Prostate gland (tissue), 2 donors: ENCODE results near the gene POP5. TPM values are rescaled to one million over a fixed set of nuclear protein-coding genes. Genes with fewer than 3 reads are reported as not detected.
"Not testable (repeated sequence)": the region's sequence is repeated elsewhere in the genome, so short reads cannot be mapped to it uniquely, and the experiment has no call there.

Source experiments
- DNase-seq: peaks from one replicate; pipeline ENCODE4 v3.0.0-alpha.2; 2019; ENCODE audit warnings: low spot score
- H3K27ac ChIP-seq, 2 donors: fragments of 200-600 bp; sonication (generic); 2 replicates each; pipeline ENCODE4 v1.5.1; 2017 to 2019
- H3K27me3 ChIP-seq: fragments of 200-600 bp; sonication (generic); replicated peaks from 2 replicates; pipeline ENCODE4 v1.5.1; 2019; ENCODE audit not compliant: insufficient read depth
- H3K36me3 ChIP-seq, 2 donors: fragments of 200-600 bp; sonication (generic); 1 replicate in 1 of 2; 2 replicates in 1 of 2; pipeline versions ENCODE4 v1.5.1 to v1.8.1; 2017 to 2019
- H3K4me1 ChIP-seq: fragments of 200-600 bp; sonication (generic); replicated peaks from 2 replicates; pipeline ENCODE4 v1.5.1; 2019
- H3K4me3 ChIP-seq, 2 donors: fragments of 200-600 bp; sonication (generic); 2 replicates each; pipeline ENCODE4 v1.5.1; 2017 to 2019
- H3K9me3 ChIP-seq: fragments of 200-600 bp; sonication (generic); 2 replicates; pipeline ENCODE4 v1.5.1; 2017
- POLR2A ChIP-seq: fragments of 450-650 bp; IDR thresholded peaks from one replicate; pipeline ENCODE4 v1.6.1; 2016; ENCODE audit warnings: antibody characterized with exemption, mild to moderate bottlenecking
- POLR2AphosphoS5 ChIP-seq: sonication (generic); formaldehyde crosslinking; IDR thresholded peaks from one replicate; pipeline ENCODE4 v1.6.1; 2017; ENCODE audit warnings: antibody characterized with exemption
- WGBS: methylation state at CpG from one replicate; pipeline ENCODE4 v1.1.5; 2018; 5-methylcytosine and 5-hydroxymethylcytosine counted together
- intact Hi-C: fragments of 100-400 bp; cut with DNase I; formaldehyde crosslinking; loops from one replicate; pipeline ENCODE4 v1.14.2; 2022
- total RNA-seq, 2 donors: library from RNA; depleted of rRNA; stranded (reverse); fragments of >200 nt; gene quantifications; one replicate each; pipeline ENCODE4 v1.1.0, GENCODE V29; 2016
- TF ChIP-seq, protein P1 (sequence below), 4 experiments: fragments of 200-600 bp in 2 of 4; fragments of 450-650 bp in 2 of 4; sonication (generic) in 2 of 4; IDR thresholded peaks; 1 replicate in 3 of 4; 2 replicates in 1 of 4; pipeline ENCODE4 v1.5.1; 2016 to 2019; ENCODE audit warnings: antibody characterized with exemption in 4 of 4, mild to moderate bottlenecking in 2 of 4, moderate library complexity in 2 of 4

POP5 gene
- total RNA-seq, 2 donors from 2014 or later, result 39.3 to 45.2 TPM

DNA sequence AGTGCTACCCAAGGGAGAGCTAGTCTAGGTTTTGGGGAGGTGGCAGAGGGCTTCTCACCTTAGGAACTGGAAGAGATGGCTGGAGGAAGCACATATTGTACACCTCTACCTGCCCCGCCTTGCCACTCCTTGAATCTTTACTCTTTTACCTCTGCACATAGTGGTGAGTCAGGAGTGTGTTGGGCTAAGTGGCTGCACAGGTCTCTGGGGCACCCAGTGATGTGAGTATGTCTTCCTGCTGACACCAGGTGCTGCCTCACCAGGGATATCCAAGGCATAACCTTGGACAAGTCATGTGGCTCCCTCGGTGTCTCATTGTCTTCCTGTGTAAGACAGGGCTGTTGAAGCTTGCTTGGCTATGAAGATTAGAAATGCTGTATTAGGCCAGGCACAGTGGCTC is 39.4 kb upstream of the POP5 start:
- H3K27ac ChIP-seq, result no peak overlapping the region
- H3K4me1 ChIP-seq, result no peaks in the 10 kb centered on the region
- intact Hi-C loops, result no loop called here
- H3K36me3 ChIP-seq, result no peaks in the 10 kb centered on the region
- no peak overlapping the region for H3K4me3 ChIP-seq
- no peaks in the 10 kb centered on the region for H3K27me3 ChIP-seq
- 83% methylated on average over 2 of the region's 2 CpGs for WGBS
- no peak for DNase-seq
- TF ChIP-seq, protein P1, sequence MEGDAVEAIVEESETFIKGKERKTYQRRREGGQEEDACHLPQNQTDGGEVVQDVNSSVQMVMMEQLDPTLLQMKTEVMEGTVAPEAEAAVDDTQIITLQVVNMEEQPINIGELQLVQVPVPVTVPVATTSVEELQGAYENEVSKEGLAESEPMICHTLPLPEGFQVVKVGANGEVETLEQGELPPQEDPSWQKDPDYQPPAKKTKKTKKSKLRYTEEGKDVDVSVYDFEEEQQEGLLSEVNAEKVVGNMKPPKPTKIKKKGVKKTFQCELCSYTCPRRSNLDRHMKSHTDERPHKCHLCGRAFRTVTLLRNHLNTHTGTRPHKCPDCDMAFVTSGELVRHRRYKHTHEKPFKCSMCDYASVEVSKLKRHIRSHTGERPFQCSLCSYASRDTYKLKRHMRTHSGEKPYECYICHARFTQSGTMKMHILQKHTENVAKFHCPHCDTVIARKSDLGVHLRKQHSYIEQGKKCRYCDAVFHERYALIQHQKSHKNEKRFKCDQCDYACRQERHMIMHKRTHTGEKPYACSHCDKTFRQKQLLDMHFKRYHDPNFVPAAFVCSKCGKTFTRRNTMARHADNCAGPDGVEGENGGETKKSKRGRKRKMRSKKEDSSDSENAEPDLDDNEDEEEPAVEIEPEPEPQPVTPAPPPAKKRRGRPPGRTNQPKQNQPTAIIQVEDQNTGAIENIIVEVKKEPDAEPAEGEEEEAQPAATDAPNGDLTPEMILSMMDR (IDR thresholded peaks at IDR 0.05), result no peak
- TF ChIP-seq POLR2AphosphoS5, result no peak
- no peak for TF ChIP-seq POLR2A
- H3K9me3 ChIP-seq, result no peaks in the 10 kb centered on the region

- no peak for TF ChIP-seq POLR2A
- DNase-seq, result no peak
- no peak overlapping the region for H3K27ac ChIP-seq
- H3K9me3 ChIP-seq, result no peaks in the 10 kb centered on the region
- intact Hi-C loops, result no loop called here
- no peak overlapping the region for H3K4me3 ChIP-seq
- no peaks in the 10 kb centered on the region for H3K27me3 ChIP-seq
- H3K4me1 ChIP-seq, result no peaks in the 10 kb centered on the region
- 26% methylated on average over 8 of the region's 8 CpGs for WGBS
- H3K36me3 ChIP-seq, result no peaks in the 10 kb centered on the region
Observed at GRCh38 chr12:120618954-120619615, 37.9 kb upstream of the POP5 start.

DNA sequence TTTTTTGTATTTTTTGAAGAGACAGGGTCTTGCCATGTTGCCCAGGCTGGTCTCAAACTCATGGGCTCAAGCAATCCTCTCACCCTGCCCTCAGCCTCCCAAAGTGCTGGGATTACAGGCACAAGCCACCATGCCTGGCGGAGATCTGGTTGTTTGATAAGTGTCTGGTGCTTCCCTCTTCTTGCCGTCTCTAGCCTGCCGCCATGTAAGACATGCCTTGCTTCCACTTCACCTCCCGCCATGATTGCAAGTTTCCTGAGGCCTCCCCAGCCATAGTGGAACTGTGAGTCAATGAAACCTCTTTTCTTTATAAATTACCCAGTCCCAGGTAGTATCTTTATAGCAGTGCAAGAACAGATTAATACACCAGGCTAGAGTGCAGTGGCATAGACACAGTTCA is 36.6 kb upstream of the POP5 start:
- H3K36me3 ChIP-seq, H3K9me3 ChIP-seq, H3K27me3 ChIP-seq, H3K27ac ChIP-seq, H3K4me1 ChIP-seq, H3K4me3 ChIP-seq, DNase-seq, intact Hi-C loops: not testable (repeated sequence)
- WGBS, result 94% methylated on average over 4 of the region's 4 CpGs

DNA sequence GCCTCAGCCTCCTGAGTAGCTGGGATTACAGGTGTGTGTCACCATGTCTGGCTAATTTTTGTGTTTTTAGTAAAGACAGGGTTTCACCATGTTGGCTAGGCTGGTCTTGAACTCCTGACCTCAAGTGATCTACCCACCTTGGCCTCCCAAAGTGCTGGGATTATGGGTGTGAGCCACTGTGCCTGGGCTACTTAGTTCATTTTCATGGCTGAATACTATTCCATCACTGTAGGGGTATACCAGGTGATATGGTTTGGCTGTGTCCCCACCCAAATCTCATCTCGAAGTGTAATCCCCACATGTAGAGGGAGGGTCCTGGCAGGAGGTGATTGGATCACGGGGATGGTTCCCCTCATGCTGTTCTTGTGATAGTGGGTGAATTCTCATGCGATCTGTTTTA is 36.0 kb upstream of the POP5 start:
- 85% methylated on average over 3 of the region's 3 CpGs for WGBS
- H3K27me3 ChIP-seq, intact Hi-C loops, H3K4me1 ChIP-seq, H3K9me3 ChIP-seq, H3K27ac ChIP-seq, H3K4me3 ChIP-seq, DNase-seq, H3K36me3 ChIP-seq: not testable (repeated sequence)

- H3K9me3 ChIP-seq, result no peaks in the 10 kb centered on the region
- intact Hi-C loops, result no loop called here
- H3K27ac ChIP-seq, result no peak overlapping the region
- no peaks in the 10 kb centered on the region for H3K36me3 ChIP-seq
- TF ChIP-seq POLR2A (no peak), POLR2AphosphoS5 (no peak)
- TF ChIP-seq, protein P1 (IDR thresholded peaks at IDR 0.05), result no peak
- H3K4me1 ChIP-seq, result no peaks in the 10 kb centered on the region
- no peaks in the 10 kb centered on the region for H3K27me3 ChIP-seq
- DNase-seq, result no peak
- H3K4me3 ChIP-seq, result no peak overlapping the region
Observed at GRCh38 chr12:120614848-120615247, 33.6 kb upstream of the POP5 start.

GRCh38 chr12:120611534-120611933 is 30.3 kb upstream of the POP5 start:
- DNase-seq, H3K36me3 ChIP-seq, H3K4me1 ChIP-seq, H3K27me3 ChIP-seq, H3K9me3 ChIP-seq, intact Hi-C loops, H3K4me3 ChIP-seq, H3K27ac ChIP-seq: not testable (repeated sequence)
- 100% methylated on average over 1 of the region's 1 CpG for WGBS

DNA sequence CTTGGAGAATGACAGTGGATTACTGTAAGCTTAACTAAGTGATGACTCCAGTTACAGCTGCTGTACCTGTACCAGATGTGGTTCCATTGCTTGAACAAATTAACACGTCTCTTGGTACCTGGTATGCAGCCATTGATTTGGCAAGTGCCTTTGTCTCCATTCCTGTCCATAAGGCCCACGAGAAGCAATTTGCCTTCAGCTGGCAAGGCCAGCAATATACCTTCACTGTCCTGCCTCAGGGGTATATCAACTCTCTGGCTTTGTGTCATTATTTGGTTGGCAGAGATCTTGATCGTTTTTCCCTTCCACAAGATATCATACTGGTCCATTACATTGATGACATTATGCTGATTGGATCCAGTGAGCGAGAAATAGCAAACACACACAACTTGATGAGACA is 29.4 kb upstream of the POP5 start:
- Histone ChIP-seq H3K4me3 (no peak overlapping the region), H3K9me3 (no peaks in the 10 kb centered on the region), H3K4me1 (no peaks in the 10 kb centered on the region), H3K36me3 (no peaks in the 10 kb centered on the region), H3K27ac (no peak overlapping the region), H3K27me3 (no peaks in the 10 kb centered on the region)
- WGBS, result 84% methylated on average over 4 of the region's 4 CpGs
- TF ChIP-seq POLR2AphosphoS5, result no peak
- TF ChIP-seq, protein P1 (IDR thresholded peaks at IDR 0.05), result no peak
- no peak for TF ChIP-seq POLR2A
- intact Hi-C loops, result no loop called here
- no peak for DNase-seq

DNA sequence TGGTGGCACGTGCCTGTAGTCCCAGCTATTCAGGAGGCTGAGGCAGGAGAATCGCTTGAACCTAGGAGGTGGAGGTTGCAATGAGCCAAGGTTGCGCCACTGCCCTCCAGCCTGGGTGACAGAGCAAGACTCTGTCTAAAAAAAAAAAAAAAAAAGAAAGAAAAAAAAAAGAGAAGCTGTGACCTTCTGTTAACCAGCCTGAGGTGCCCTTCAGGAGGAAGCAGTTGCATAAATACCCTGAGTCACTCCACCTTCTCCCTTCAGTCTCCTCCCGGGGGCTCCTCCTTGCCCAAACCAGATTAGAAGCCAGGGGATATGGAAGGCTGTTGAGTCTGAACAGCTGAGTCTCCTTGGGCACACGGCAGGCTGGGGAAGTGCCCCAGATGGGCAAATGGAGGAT is 21.2 kb upstream of the POP5 start:
- intact Hi-C loops, DNase-seq, H3K27ac ChIP-seq, H3K9me3 ChIP-seq, H3K4me1 ChIP-seq, H3K36me3 ChIP-seq, H3K27me3 ChIP-seq, H3K4me3 ChIP-seq: not testable (repeated sequence)
- WGBS, result 75% methylated on average over 5 of the region's 5 CpGs
